NAMALWA (cell line): ENCODE measurements around the gene KBTBD12.
A peak's percentile ranks its signal among the peaks of the same experiment; 100 is the strongest.
"Not testable (repeated sequence)": the region's sequence is repeated elsewhere in the genome, so short reads cannot be mapped to it uniquely, and the experiment has no call there.

Experiments used
- DNase-seq: peaks from one replicate; pipeline ENCODE4 v3.0.0-alpha.2; 2015; ENCODE audit warnings: low spot score

KBTBD12 gene

GRCh38 chr3:127915115-127915936 lies at the start of gene KBTBD12:
KBTBD12 (plus strand) TSS chr3:127915232; CDS start chr3:127923062, 7,830 bp downstream.
- DNase-seq: no peak

GRCh38 chr3:127865941-127866340 lies 49.1 kb upstream of the KBTBD12 start:
- no peak for DNase-seq

- DNase-seq: no peak
Observed at GRCh38 chr3:127867412-127867811, 47.6 kb upstream of the KBTBD12 start.

GRCh38 chr3:127867986-127868385 lies 47.0 kb upstream of the KBTBD12 start:
- no peak for DNase-seq

GRCh38 chr3:127870156-127870555 lies 44.9 kb upstream of the KBTBD12 start:
- no peak for DNase-seq

GRCh38 chr3:127874097-127874496 lies 40.9 kb upstream of the KBTBD12 start:
- not testable (repeated sequence) for DNase-seq

- no peak for DNase-seq
Observed at GRCh38 chr3:127881586-127881985, 33.4 kb upstream of the KBTBD12 start.

GRCh38 chr3:127884041-127884440 lies 31.0 kb upstream of the KBTBD12 start:
- no peak for DNase-seq

GRCh38 chr3:127886231-127886955 lies 28.6 kb upstream of the KBTBD12 start:
- no peak for DNase-seq

- no peak for DNase-seq
Observed at GRCh38 chr3:127886956-127887231, 28.1 kb upstream of the KBTBD12 start.

- no peak for DNase-seq
Observed at GRCh38 chr3:127887321-127887720, 27.7 kb upstream of the KBTBD12 start.

GRCh38 chr3:127888156-127888555 lies 26.9 kb upstream of the KBTBD12 start:
- DNase-seq: no peak

- DNase-seq: no peak
Observed at GRCh38 chr3:127888564-127889107, 26.4 kb upstream of the KBTBD12 start.

- DNase-seq: no peak
Observed at GRCh38 chr3:127889461-127889863, 25.6 kb upstream of the KBTBD12 start.

- DNase-seq: no peak
Observed at GRCh38 chr3:127889976-127890650, 24.9 kb upstream of the KBTBD12 start.

- DNase-seq: peak; percentile 50
Observed at GRCh38 chr3:127890651-127891290, 24.3 kb upstream of the KBTBD12 start.

- DNase-seq: no peak
Observed at GRCh38 chr3:127894481-127894880, 20.6 kb upstream of the KBTBD12 start.

- DNase-seq: no peak
Observed at GRCh38 chr3:127899200-127899599, 15.8 kb upstream of the KBTBD12 start.

GRCh38 chr3:127899766-127900165 lies 15.3 kb upstream of the KBTBD12 start:
- DNase-seq: no peak

GRCh38 chr3:127900536-127900935 lies 14.5 kb upstream of the KBTBD12 start:
- DNase-seq: no peak

GRCh38 chr3:127902486-127902885 lies 12.5 kb upstream of the KBTBD12 start:
- DNase-seq: no peak
